Right cardiac atrium (tissue), 5 donors: ENCODE results near the gene SEMA6C. TPM values are rescaled to one million over a fixed set of nuclear protein-coding genes. Genes with fewer than 3 reads are reported as not detected.
A peak's percentile ranks its signal among the peaks of the same experiment; 100 is the strongest.
"Not testable (repeated sequence)": the region's sequence is repeated elsewhere in the genome, so short reads cannot be mapped to it uniquely, and the experiment has no call there.

Experiments
- ATAC-seq, 2 donors: fragments of 200-7000 bp; cut with Tn5 transposase; one replicate each; pipeline versions ENCODE4 v1.8.0 to v1.9.1; 2020; ENCODE audit warnings: moderate library complexity in 2 of 2, mild to moderate bottlenecking in 1 of 2
- DNase-seq, 3 donors: peaks; one replicate each; pipeline ENCODE4 v3.0.0-alpha.2; 2020
- H3K27ac ChIP-seq: one replicate; pipeline ENCODE4 v1.5.1; 2013; ENCODE audit warnings: mild to moderate bottlenecking, low read length, control low read depth, moderate library complexity
- H3K27me3 ChIP-seq: one replicate; pipeline ENCODE4 v1.6.1; 2013; ENCODE audit not compliant: control insufficient read depth, insufficient read depth
- H3K4me1 ChIP-seq: one replicate; pipeline ENCODE4 v1.6.1; 2013; ENCODE audit warnings: low read length; ENCODE audit not compliant: control insufficient read depth, insufficient read depth
- H3K4me3 ChIP-seq: one replicate; pipeline ENCODE4 v1.5.1; 2013; ENCODE audit warnings: low read length, control low read depth
- H3K9me3 ChIP-seq: one replicate; pipeline ENCODE4 v1.6.1; 2013; ENCODE audit warnings: low read length; ENCODE audit not compliant: control insufficient read depth
- WGBS: extraction: QIAGEN DNeasy Blood & Tissue Kit; methylation state at CpG from one replicate; pipeline ENCODE4 v1.1.7; 2013; 5-methylcytosine and 5-hydroxymethylcytosine counted together
- intact Hi-C, 4 donors: fragments of 100-400 bp; cut with DNase I; formaldehyde crosslinking; loops; one replicate each; pipeline versions ENCODE4 v1.11.0 to v1.14.0; 2022 to 2023
- long read RNA-seq, 4 donors: library from polyadenylated mRNA; unstranded; transcript quantifications; one replicate each; pipeline ENCODE4 v2.0.0, GENCODE V29; 2020 to 2021
- polyA plus RNA-seq: library from polyadenylated mRNA; stranded (reverse); fragments of 200-250 nt; gene quantifications from one replicate; pipeline ENCODE4 v1.2.3, GENCODE V29; 2013
- total RNA-seq, 4 donors: library from RNA; stranded (reverse); fragmentation: NEBNext Ultra II Directional; extraction: Animal tissue kit (Norgen Biotek cat#: 25700); gene quantifications; one replicate each; pipeline ENCODE4 v1.2.1, GENCODE V29; 2021
- donor health status: healthy with polysubstance abuse.
- donor health status: DM: no; HTN: yes; CAD: no.
- donor health status: DM: no; HTN: no; CAD: no.
- donor health status: DM: no; HTN: yes; CAD: no; lungs with severe emphysema.
- donor health status: DM: yes; HTN: yes; CAD: no.

SEMA6C gene
- total RNA-seq (10 to 100 TPM; 23.7 to 70.5 (median 53.3) TPM), polyA plus RNA-seq (58.3 TPM)
- long read RNA-seq, donor 1, partial matches to known transcripts, result 29 of 39 reads
- long read RNA-seq, donor 1, other reads (novel, unspliced or antisense), result 7 of 39 reads
- long read RNA-seq, donor 2, transcript SEMA6C-204 (19 exons, 3,892 nt), result major isoform, 8 of 43 reads
- long read RNA-seq, donor 2, partial matches to known transcripts, result 11 of 43 reads
- long read RNA-seq, donor 2, other reads (novel, unspliced or antisense), result 24 of 43 reads
- long read RNA-seq, donor 3, partial matches to known transcripts, result 0 of 5 reads
- long read RNA-seq, donor 3, other reads (novel, unspliced or antisense), result 5 of 5 reads
- long read RNA-seq, donor 4, transcript SEMA6C-204 (19 exons, 3,892 nt), result major isoform, 7 of 40 reads
- long read RNA-seq, donor 4, partial matches to known transcripts, result 9 of 40 reads
- long read RNA-seq, donor 4, other reads (novel, unspliced or antisense), result 24 of 40 reads

- Histone ChIP-seq H3K27ac (peak within 1 kb of the TSS; percentile 95), H3K9me3 (no peaks in the 10 kb centered on the region), H3K4me1 (peaks cover 19% of the 10 kb centered on the region), H3K4me3 (peak within 1 kb of the TSS; percentile 74), H3K27me3 (no peaks in the 10 kb centered on the region)
- DNase-seq (peak; percentile 97 to 99 (median 98)), ATAC-seq (peak; percentile 97)
- WGBS, result under 1% methylated on average over 61 of the region's 61 CpGs
- intact Hi-C loops, result no loop called here
These were observed at the start of gene SEMA6C for GRCh38 chr1:151146412-151147131. SEMA6C (minus strand) TSS chr1:151146631; CDS start chr1:151142621, 4,010 bp downstream.

GRCh38 chr1:151194894-151195594 is 48.6 kb upstream of the SEMA6C start:
- peak in 2 of 3 donors; percentile 68 to 69 for DNase-seq
- not testable (repeated sequence) for H3K9me3 ChIP-seq, H3K27ac ChIP-seq, H3K27me3 ChIP-seq, H3K4me1 ChIP-seq, H3K4me3 ChIP-seq
- WGBS, result 70% methylated on average over 17 of the region's 17 CpGs
- ATAC-seq, result peak in 1 of 2 donors; percentile 48
- intact Hi-C loops, result loop anchor here in 2 of 4 donors (5.0 kb wide), 1 partner anchor 57 kb away; the partner anchor contains the start of gene PSMD4 (in 2 of the 2)

- no peaks in the 10 kb centered on the region for H3K4me1 ChIP-seq
- H3K9me3 ChIP-seq, result no peaks in the 10 kb centered on the region
- intact Hi-C loops, result no loop called here
- H3K27ac ChIP-seq, result no peak overlapping the region
- 88% methylated on average over 1 of the region's 1 CpG for WGBS
- ATAC-seq (no peak), DNase-seq (no peak)
- no peaks in the 10 kb centered on the region for H3K27me3 ChIP-seq
- no peak overlapping the region for H3K4me3 ChIP-seq
These were observed 47.4 kb upstream of the SEMA6C start for GRCh38 chr1:151193856-151194255.

- Histone ChIP-seq H3K4me1 (no peaks in the 10 kb centered on the region), H3K9me3 (no peaks in the 10 kb centered on the region), H3K27ac (no peak overlapping the region), H3K27me3 (no peaks in the 10 kb centered on the region), H3K4me3 (no peak overlapping the region)
- WGBS, result 70% methylated on average over 6 of the region's 6 CpGs
- DNase-seq, result no peak
- no peak for ATAC-seq
- intact Hi-C loops, result no loop called here
These were observed 46.9 kb upstream of the SEMA6C start for GRCh38 chr1:151193304-151193703.

- intact Hi-C loops, result no loop called here
- Histone ChIP-seq H3K27me3 (no peaks in the 10 kb centered on the region), H3K27ac (no peak overlapping the region), H3K4me1 (no peaks in the 10 kb centered on the region), H3K9me3 (no peaks in the 10 kb centered on the region), H3K4me3 (no peak overlapping the region)
- DNase-seq (no peak), ATAC-seq (no peak)
- WGBS, result 80% methylated on average over 7 of the region's 7 CpGs
These were observed 45.6 kb upstream of the SEMA6C start for GRCh38 chr1:151192047-151192446.

- peak; percentile 84 to 91 (median 91) for DNase-seq
- intact Hi-C loops, result no loop called here
- WGBS, result under 1% methylated on average over 42 of the region's 42 CpGs
- Histone ChIP-seq H3K4me3 (peak within 1 kb of the TSS; percentile 95), H3K27ac (peak within 1 kb of the TSS; percentile 44), H3K27me3 (no peaks in the 10 kb centered on the region), H3K4me1 (no peaks in the 10 kb centered on the region), H3K9me3 (no peaks in the 10 kb centered on the region)
- ATAC-seq, result peak; percentile 97
These were observed 43.4 kb upstream of the SEMA6C start, which contains the start of gene VPS72 for GRCh38 chr1:151189637-151190445. VPS72 (minus strand) TSS chr1:151190197; CDS start chr1:151190121, 76 bp downstream.

- H3K27ac ChIP-seq, intact Hi-C loops, H3K4me3 ChIP-seq, H3K27me3 ChIP-seq, H3K4me1 ChIP-seq, DNase-seq, H3K9me3 ChIP-seq, ATAC-seq: not testable (repeated sequence)
- WGBS, result 75% methylated on average over 8 of the region's 8 CpGs
These were observed 42.2 kb upstream of the SEMA6C start for GRCh38 chr1:151188667-151189066.

GRCh38 chr1:151187205-151187604 is 40.8 kb upstream of the SEMA6C start:
- Histone ChIP-seq H3K27me3 (no peaks in the 10 kb centered on the region), H3K4me3 (no peak overlapping the region), H3K4me1 (no peaks in the 10 kb centered on the region), H3K9me3 (no peaks in the 10 kb centered on the region), H3K27ac (no peak overlapping the region)
- DNase-seq (no peak), ATAC-seq (no peak)
- 86% methylated on average over 1 of the region's 1 CpG for WGBS
- intact Hi-C loops, result no loop called here

- DNase-seq, result no peak
- intact Hi-C loops, result no loop called here
- H3K27me3 ChIP-seq, result no peaks in the 10 kb centered on the region
- H3K27ac ChIP-seq, result no peak overlapping the region
- H3K4me3 ChIP-seq, result no peak overlapping the region
- WGBS, result 93% methylated on average over 10 of the region's 10 CpGs
- ATAC-seq, result no peak
- H3K4me1 ChIP-seq, result no peaks in the 10 kb centered on the region
- H3K9me3 ChIP-seq, result no peaks in the 10 kb centered on the region
These were observed 37.8 kb upstream of the SEMA6C start for GRCh38 chr1:151184211-151184610.

GRCh38 chr1:151176514-151177045 is 30.1 kb upstream of the SEMA6C start:
- Histone ChIP-seq H3K4me3 (no peak overlapping the region), H3K9me3 (no peaks in the 10 kb centered on the region), H3K27me3 (no peaks in the 10 kb centered on the region), H3K4me1 (no peaks in the 10 kb centered on the region), H3K27ac (no peak overlapping the region)
- DNase-seq, result no peak
- intact Hi-C loops, result no loop called here
- ATAC-seq, result no peak
- 92% methylated on average over 17 of the region's 17 CpGs for WGBS
